Measurements from ENCODE around the gene SULT1A2. TPM values are rescaled to one million over a fixed set of nuclear protein-coding genes. Genes with fewer than 3 reads are reported as not detected.

The SULT1A2 gene
- total RNA-seq, result 0.21 TPM in 1 of 2 replicates, not detected in the other

DNA sequence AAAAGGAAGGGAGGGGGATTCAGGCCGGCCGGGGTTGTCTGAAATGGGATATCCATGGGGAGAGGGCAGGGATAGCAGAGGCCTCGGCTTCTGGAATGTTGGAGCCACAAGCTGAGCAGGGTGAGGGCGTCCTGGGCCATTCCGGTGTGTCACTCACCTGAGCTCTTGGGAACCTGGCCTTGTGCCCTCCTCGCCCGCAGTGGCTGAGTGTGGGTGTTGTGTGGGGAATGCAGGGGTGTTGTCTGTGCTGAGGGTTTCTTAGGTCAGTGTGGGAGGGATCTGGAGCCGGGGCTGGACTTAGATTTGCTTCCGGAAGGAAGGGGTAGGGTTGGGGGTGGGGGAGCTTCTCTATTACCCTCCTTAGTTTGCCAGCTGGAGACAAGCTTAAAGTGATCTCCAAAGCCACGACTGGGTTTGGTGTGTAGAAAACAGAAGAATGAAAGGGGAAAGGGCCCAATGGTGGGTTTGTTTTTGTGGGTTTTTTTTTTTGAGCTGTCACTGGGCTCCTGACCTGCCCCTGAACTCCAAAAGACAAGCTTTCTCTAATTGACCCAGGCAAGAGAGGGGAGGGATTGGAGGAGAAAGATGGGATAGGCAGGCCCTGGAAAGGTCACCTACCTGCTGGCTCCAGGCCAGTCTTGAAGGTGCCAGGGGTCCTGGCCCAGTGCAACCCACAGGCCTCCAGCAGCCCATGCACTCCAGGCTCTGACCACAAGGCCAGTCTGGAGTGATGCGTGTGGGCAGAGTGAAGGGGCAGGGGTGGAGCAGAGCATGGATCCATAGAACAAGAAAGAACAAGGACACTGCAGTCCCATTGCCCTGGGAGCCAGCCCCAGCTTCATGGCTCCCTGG lies at the start of gene SULT1A2:
Gene SULT1A2, minus strand, starts transcription at position 211 of the 852 bp plus-strand sequence. CDS start 1,120 bp downstream, outside the sequence.

DNA sequence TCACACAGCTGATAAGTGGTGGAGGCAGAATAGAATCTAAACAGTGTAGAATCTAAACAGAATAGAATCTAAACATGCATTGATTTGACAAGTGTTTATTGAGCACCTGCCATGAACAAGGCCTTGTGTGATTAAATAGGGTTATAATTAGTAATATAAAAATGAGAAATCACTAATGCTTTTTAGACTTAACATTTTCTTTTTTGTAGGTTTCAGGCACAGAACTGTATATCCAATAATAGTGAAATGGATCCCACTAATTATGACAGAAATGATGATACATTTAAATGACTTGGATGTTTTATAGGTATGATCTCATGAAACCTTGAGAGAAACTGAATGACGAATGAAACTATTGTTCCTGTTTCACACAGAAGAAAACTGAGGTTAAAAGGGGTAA lies 40.9 kb upstream of the SULT1A2 start, which contains the start of gene NPIPB8:
Gene NPIPB8, plus strand, starts transcription at position 301 of the 400 bp plus-strand sequence. CDS start 296 bp downstream, outside the sequence.

DNA sequence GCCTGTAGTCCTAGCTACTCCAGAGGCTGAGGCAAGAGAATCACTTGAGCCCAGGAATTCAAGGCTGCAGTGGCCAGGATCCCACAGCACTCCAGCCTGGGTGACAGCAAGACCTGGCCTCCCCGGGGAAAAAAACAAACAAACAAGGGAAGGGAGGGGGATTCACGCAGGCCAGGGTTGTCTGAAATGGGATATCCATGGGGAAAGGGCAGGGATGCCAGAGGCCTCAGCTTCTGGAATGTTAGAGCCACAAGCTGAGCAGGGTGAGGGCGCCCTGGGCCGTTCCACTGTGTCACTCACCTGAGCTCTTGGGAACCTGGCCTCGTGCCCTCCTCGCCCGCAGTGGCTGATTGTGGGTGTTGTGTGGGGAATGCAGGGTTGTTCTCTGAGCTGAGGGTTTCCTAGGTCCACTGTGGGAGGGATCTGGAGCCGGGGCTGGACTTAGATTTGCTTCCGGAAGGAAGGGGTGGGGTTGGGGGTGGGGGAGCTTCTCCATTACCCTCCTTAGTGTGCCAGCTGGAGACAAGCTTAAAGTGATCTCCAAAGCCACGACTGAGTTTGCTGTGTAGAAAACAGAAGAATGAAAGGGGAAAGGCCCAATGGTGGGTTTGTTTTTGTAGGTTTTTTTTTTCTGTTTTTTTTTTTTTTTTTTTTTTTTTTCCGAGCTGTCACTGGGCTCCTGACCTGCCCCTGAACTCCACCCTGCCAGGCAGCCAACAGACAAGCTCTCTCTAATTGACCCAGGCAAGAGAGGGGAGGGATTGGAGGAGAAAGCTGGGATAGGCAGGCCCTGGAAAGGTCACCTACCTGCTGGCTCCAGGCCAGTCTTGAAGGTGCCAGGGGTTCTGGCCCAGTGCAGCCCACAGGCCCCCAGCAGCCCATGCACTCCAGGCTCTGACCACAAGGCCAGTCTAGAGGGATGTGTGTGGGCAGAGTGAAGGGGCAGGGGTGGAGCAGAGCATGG lies 13.1 kb upstream of the SULT1A2 start, which contains the start of gene SULT1A1:
Gene SULT1A1, minus strand, starts transcription at position 414 of the 964 bp plus-strand sequence. CDS start 1,189 bp downstream, outside the sequence.

DNA sequence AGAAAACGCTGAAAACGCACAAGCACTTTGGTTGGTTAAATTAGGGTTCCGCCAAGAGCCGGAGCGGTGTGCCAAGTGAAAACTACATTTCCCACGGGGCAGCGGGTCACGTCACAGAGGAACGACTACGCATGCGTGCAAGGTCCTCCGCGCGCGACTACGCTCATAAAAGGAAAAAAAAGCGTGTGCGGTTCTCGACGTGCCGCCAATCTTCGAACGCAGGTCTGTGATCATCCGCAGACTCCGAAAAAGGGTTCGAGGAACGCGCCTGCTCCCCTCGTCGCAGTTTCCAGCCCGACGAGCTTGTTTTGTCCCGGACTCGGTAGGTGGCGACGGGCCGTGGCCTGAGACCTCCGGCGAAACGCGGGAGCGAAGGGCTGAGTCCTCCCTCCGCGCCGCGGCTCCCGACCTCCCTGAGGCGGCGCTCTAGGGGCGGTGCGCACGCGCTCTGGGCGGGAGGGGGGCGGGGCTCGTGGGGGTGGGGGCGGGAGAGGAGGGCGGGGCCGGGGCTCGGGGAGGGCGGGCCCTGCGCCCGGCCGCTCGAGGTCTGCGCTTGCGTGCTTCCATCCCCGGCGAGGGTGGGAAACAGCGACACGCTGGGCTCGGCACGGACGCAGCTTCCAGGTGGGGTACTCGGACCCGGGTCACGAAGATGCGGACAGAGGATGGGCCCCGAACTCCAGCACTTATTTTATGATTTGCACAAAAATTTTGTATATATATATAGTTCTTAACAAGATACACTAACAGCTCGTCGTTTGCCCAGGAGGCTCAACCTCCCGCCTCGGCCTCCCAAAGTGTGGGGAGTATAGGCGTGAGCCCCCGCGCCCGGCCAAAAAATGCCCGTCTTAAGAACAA lies 42.8 kb downstream of the SULT1A2 start, which contains the start of gene SGF29:
Gene SGF29, plus strand, starts transcription at position 145 of the 858 bp plus-strand sequence. CDS start 27,150 bp downstream, outside the sequence.

Other genes starting within 250 kb of the SULT1A2 start
- under 0.01 and 2.1 TPM in 2 replicates for gene NPIPB6, start 233.5 kb downstream of the SULT1A2 start, total RNA-seq
- 164 and 188 TPM in 2 replicates for gene EIF3CL, start 193.2 kb downstream of the SULT1A2 start, total RNA-seq
- gene NPIPB7, start 124.7 kb downstream of the SULT1A2 start, total RNA-seq, result not detected in 2 replicates
- 12.0 and 20.9 TPM in 2 replicates for gene CLN3, start 105.0 kb downstream of the SULT1A2 start, total RNA-seq
- 0.07 TPM in 1 of 2 replicates, not detected in the other for gene APOBR, start 102.4 kb downstream of the SULT1A2 start, total RNA-seq
- gene IL27, start 90.2 kb downstream of the SULT1A2 start, total RNA-seq, result not detected in 2 replicates
- gene NUPR1, start 58.1 kb downstream of the SULT1A2 start, total RNA-seq, result 76.2 and 90.9 TPM in 2 replicates
- 9.9 and 12.2 TPM in 2 replicates for gene SGF29, start 43.1 kb downstream of the SULT1A2 start, total RNA-seq
- 2.4 and 2.7 TPM in 2 replicates for gene SULT1A1, start 13.0 kb upstream of the SULT1A2 start, total RNA-seq
- 0.34 and 0.50 TPM in 2 replicates for gene NPIPB8, start 41.0 kb upstream of the SULT1A2 start, total RNA-seq
- gene EIF3C, start 114.4 kb upstream of the SULT1A2 start, total RNA-seq, result 301 and 400 TPM in 2 replicates
- 0.68 and 3.1 TPM in 2 replicates for gene NPIPB9, start 154.7 kb upstream of the SULT1A2 start, total RNA-seq
- gene ATXN2L, start 225.9 kb upstream of the SULT1A2 start, total RNA-seq, result 51.6 and 125 TPM in 2 replicates
- gene TUFM, start 249.3 kb upstream of the SULT1A2 start, total RNA-seq, result 112 and 150 TPM in 2 replicates

All from nasal cavity respiratory epithelium epithelial cell of viscerocranial mucosa (primary cell).